Endothelial cell of umbilical vein (primary cell): ENCODE data around the gene GLYAT. TPM values are rescaled to one million over a fixed set of nuclear protein-coding genes. Genes with fewer than 3 reads are reported as not detected.

Experiments
- BruUV-seq: library from RNA; stranded (reverse); fragments of 400-500 nt; replicated peaks from 2 replicates; lab custom pipeline; 2021; lab: Mats Ljungman, UMichigan
- CTCF ChIA-PET: fragments of 300-600, 350-600 bp; sonication (Branson Sonifier 250); formaldehyde crosslinking; loops from one replicate; lab custom pipeline; 2021; ENCODE audit warnings: antibody characterized with exemption, inconsistent platforms; lab: Charles Lee
- POLR2A ChIA-PET: fragments of 300-600, 350-600 bp; sonication (Branson Sonifier 250); formaldehyde crosslinking; loops from one replicate; lab custom pipeline; 2021; ENCODE audit warnings: antibody characterized with exemption, inconsistent platforms; lab: Charles Lee
- DNase-seq: peaks from one replicate; pipeline ENCODE4 v3.0.0-alpha.2; 2011; ENCODE audit warnings: low read depth, low spot score
- FAIRE-seq: peaks from 2 replicates; lab custom pipeline; 2011; peaks lifted over from hg19 to GRCh38; lab: Jason Lieb, UNC
- H2AFZ ChIP-seq: 2 replicates; pipeline ENCODE4 v1.6.0; 2012; ENCODE audit warnings: low read depth, low read length, control low read depth, inconsistent platforms
- H3K27ac ChIP-seq: 2 replicates; pipeline ENCODE4 v1.5.1; 2011; ENCODE audit warnings: low read depth, mild to moderate bottlenecking, control low read depth, low read length, moderate library complexity; ENCODE audit not compliant: insufficient read depth
- H3K27me3 ChIP-seq, 2 experiments: 2 replicates each; pipeline versions ENCODE4 v1.6.0 to v1.6.1; 2011; ENCODE audit warnings: low read length in 2 of 2, mixed read lengths in 1 of 2; ENCODE audit not compliant: control insufficient read depth in 2 of 2, insufficient read depth in 2 of 2
- H3K36me3 ChIP-seq, 2 experiments: 2 replicates in 1 of 2; 3 replicates in 1 of 2; pipeline ENCODE4 v1.5.1; 2011; ENCODE audit warnings: low read length in 2 of 2, mild to moderate bottlenecking in 1 of 2, moderate library complexity in 1 of 2; ENCODE audit not compliant: control insufficient read depth in 2 of 2, insufficient read depth in 2 of 2; ENCODE audit errors: extremely low read depth in 1 of 2
- H3K4me1 ChIP-seq: 3 replicates; pipeline ENCODE4 v1.5.1; 2011; ENCODE audit warnings: mild to moderate bottlenecking, low read length; ENCODE audit not compliant: control insufficient read depth, insufficient read depth; ENCODE audit errors: extremely low read depth
- H3K4me2 ChIP-seq: 2 replicates; pipeline ENCODE4 v1.6.1; 2011; ENCODE audit warnings: low read length, control low read depth, mixed read lengths; ENCODE audit not compliant: insufficient read depth
- H3K4me3 ChIP-seq, 3 experiments: fragments of 200-600 bp in 1 of 3; sonication (generic), shearing (Covaris generic) in 1 of 3; replicated peaks in 1 of 3; 2 replicates each; pipeline ENCODE4 v1.5.1; 2011 to 2016; ENCODE audit warnings: control low read depth in 3 of 3, low read length in 3 of 3, mild to moderate bottlenecking in 2 of 3, inconsistent platforms in 1 of 3, low read depth in 1 of 3, moderate library complexity in 1 of 3; ENCODE audit not compliant: insufficient read depth in 1 of 3
- H3K79me2 ChIP-seq: 2 replicates; pipeline ENCODE4 v1.6.0; 2012; ENCODE audit warnings: low read length, inconsistent platforms; ENCODE audit not compliant: control insufficient read depth, insufficient read depth
- H3K9ac ChIP-seq: replicated peaks from 2 replicates; pipeline ENCODE3; 2011; ENCODE audit warnings: low read length, control low read depth; ENCODE audit not compliant: insufficient read depth; ENCODE audit errors: extremely low read depth
- H3K9me1 ChIP-seq: replicated peaks from 3 replicates; pipeline ENCODE4 v1.6.0; 2011; ENCODE audit warnings: mild to moderate bottlenecking, low read length; ENCODE audit not compliant: control insufficient read depth, insufficient read depth; ENCODE audit errors: extremely low read depth
- H3K9me3 ChIP-seq: replicated peaks from 2 replicates; pipeline ENCODE4 v1.5.1; 2012; ENCODE audit warnings: low read length, inconsistent platforms; ENCODE audit not compliant: control insufficient read depth, insufficient read depth
- H4K20me1 ChIP-seq: replicated peaks from 2 replicates; pipeline ENCODE3; 2011; ENCODE audit warnings: mild to moderate bottlenecking, low read length; ENCODE audit not compliant: control insufficient read depth, insufficient read depth; ENCODE audit errors: extremely low read depth
- CTCF ChIP-seq, 2 donors: IDR thresholded peaks; 1 replicate in 1 of 2; 2 replicates in 1 of 2; pipeline ENCODE4 v1.5.1; 2011; ENCODE audit warnings: low read length in 2 of 2, mild to moderate bottlenecking in 2 of 2, moderate library complexity in 2 of 2, control low read depth in 1 of 2, inconsistent platforms in 1 of 2, low read depth in 1 of 2; ENCODE audit not compliant: insufficient read depth in 1 of 2; ENCODE audit errors: extremely low read depth in 1 of 2
- EZH2 ChIP-seq: IDR thresholded peaks from 2 replicates; pipeline ENCODE4 v1.6.1; 2012; ENCODE audit warnings: borderline replicate concordance, low read depth, mild to moderate bottlenecking, moderate library complexity, low read length, inconsistent platforms; ENCODE audit not compliant: severe bottlenecking
- FOS ChIP-seq: IDR thresholded peaks from 2 replicates; pipeline ENCODE4 v1.6.1; 2011; ENCODE audit warnings: mild to moderate bottlenecking, low read length, moderate library complexity, borderline replicate concordance; ENCODE audit not compliant: insufficient read depth
- GATA2 ChIP-seq: IDR thresholded peaks from 2 replicates; pipeline ENCODE4 v1.7.0; 2011; ENCODE audit warnings: low read depth, mild to moderate bottlenecking, moderate library complexity, mixed read lengths, low read length; ENCODE audit not compliant: insufficient read length, insufficient read depth
- MYC ChIP-seq: IDR thresholded peaks from one replicate; pipeline ENCODE4 v1.6.1; 2011; ENCODE audit warnings: mild to moderate bottlenecking, low read depth, low read length
- POLR2AphosphoS5 ChIP-seq: IDR thresholded peaks from 2 replicates; pipeline ENCODE4 v1.6.1; 2012; ENCODE audit warnings: low read depth, mild to moderate bottlenecking, control low read depth, low read length, moderate library complexity; ENCODE audit not compliant: insufficient read depth
- dilution Hi-C: fragments of 300-500 bp; cut with MboI; formaldehyde crosslinking; loops from one replicate; pipeline ENCODE4 v1.15.0; 2019; ENCODE audit warnings: low sequenced_read_pairs; ENCODE audit not compliant: extremely low pct_ligation_motif_present
- intact Hi-C: fragments of 100-400 bp; cut with micrococcal nuclease; formaldehyde crosslinking; loops from one replicate; pipeline ENCODE4 v1.10.0; 2022
- polyA plus RNA-seq, 4 experiments: library from polyadenylated mRNA; depleted of rRNA in 3 of 4; stranded (reverse) in 3 of 4; unstranded in 1 of 4; fragments of >200 nt; gene quantifications; 2 replicates each; pipeline versions ENCODE4 v1.2.1 to v1.2.3, GENCODE V29; 2011 to 2012; ENCODE audit warnings: missing spikeins in 1 of 4
- total RNA-seq: library from RNA; stranded (reverse); gene quantifications from 2 replicates; pipeline ENCODE4 v1.2.3, GENCODE V29; 2021

The GLYAT gene
- total and polyA plus RNA-seq, 2 donors (not counting 3 experiments of a cell fraction or from before 2014, with no cell fraction given): not detected

GRCh38 chr11:58734681-58735490 is 3.1 kb upstream of the GLYAT start:
- ChIA-PET POLR2A (no interaction called here), CTCF (no interaction called here)
- DNase-seq (no peak), FAIRE-seq (no peak)
- no peaks in the 10 kb centered on the region for H3K9me3 ChIP-seq
- no peaks in the 10 kb centered on the region for H3K4me1 ChIP-seq
- BruUV-seq: no TSS peak
- no peaks in the 10 kb centered on the region for H3K9me1 ChIP-seq
- no peak overlapping the region for H2AFZ ChIP-seq
- TF ChIP-seq POLR2AphosphoS5: no peak
- no peaks in the 10 kb centered on the region for H3K27me3 ChIP-seq
- dilution Hi-C loops (no loop called here), intact Hi-C loops (no loop called here)
- no peak overlapping the region for H3K27ac ChIP-seq
- H3K4me2 ChIP-seq: no peak overlapping the region
- H3K79me2 ChIP-seq: no peaks in the 10 kb centered on the region
- no peak overlapping the region for H3K9ac ChIP-seq
- H3K36me3 ChIP-seq: no peaks in the 10 kb centered on the region
- no peak overlapping the region for H3K4me3 ChIP-seq
- H4K20me1 ChIP-seq: no peaks in the 10 kb centered on the region

DNA sequence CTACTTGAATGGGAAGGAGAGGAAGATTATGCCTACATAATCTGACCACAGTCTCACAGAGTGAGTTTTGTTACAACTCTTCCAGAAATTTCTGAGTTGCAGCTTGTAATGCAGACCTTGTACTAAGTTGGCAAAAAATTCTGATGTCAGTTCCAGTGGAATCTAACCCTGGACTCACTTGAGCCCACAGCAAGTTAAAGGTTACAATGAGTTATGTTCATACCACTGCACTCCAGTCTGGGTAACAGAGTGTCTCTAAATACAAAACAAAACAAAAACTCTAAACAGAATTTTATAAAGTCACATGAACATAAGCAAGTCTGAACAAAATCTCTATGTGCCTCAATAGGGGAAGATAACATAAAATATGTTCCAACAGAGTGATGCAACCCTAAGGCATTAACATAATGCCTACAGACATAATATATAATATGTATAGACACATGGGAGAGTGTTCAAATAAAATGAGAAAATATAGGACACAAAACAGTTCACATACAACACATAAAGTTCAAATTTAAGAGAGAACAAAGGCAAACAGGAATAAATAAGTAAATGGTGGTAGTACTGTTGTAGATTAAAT is 1.1 kb downstream of the GLYAT start:
- H2AFZ ChIP-seq: no peak overlapping the region
- no peak overlapping the region for H3K27ac ChIP-seq
- no peaks in the 10 kb centered on the region for H3K9me1 ChIP-seq
- ChIA-PET CTCF (no interaction called here), POLR2A (no interaction called here)
- no TSS peak for BruUV-seq
- FAIRE-seq: no peak
- H3K79me2 ChIP-seq: no peaks in the 10 kb centered on the region
- dilution Hi-C loops: no loop called here
- H3K4me1 ChIP-seq: no peaks in the 10 kb centered on the region
- no peak overlapping the region for H3K9ac ChIP-seq
- no peak overlapping the region for H3K4me2 ChIP-seq
- H3K9me3 ChIP-seq: no peaks in the 10 kb centered on the region
- TF ChIP-seq GATA2 (no peak), MYC (no peak), FOS (no peak), EZH2 (no peak), CTCF (IDR thresholded peaks at IDR 0.05; ENCODE audit: extremely low read depth in 1 of 2, insufficient read depth in 1 of 2, low read depth in 1 of 2, low read length in 2 of 2) (no peak)
- H3K36me3 ChIP-seq: no peaks in the 10 kb centered on the region
- intact Hi-C loops: no loop called here
- no peaks in the 10 kb centered on the region for H3K27me3 ChIP-seq
- DNase-seq: no peak
- no peaks in the 10 kb centered on the region for H4K20me1 ChIP-seq
- H3K4me3 ChIP-seq: no peak overlapping the region
